H54 (cell line): Measurements from ENCODE around the gene DUSP28.
"Not testable (repeated sequence)": the region's sequence is repeated elsewhere in the genome, so short reads cannot be mapped to it uniquely, and the experiment has no call there.

Experiments
- DNase-seq: peaks from one replicate; pipeline ENCODE4 v3.0.0; 2011; ENCODE audit warnings: low spot score, mixed read lengths; ENCODE audit not compliant: insufficient read length
- FAIRE-seq: peaks from 3 replicates; lab custom pipeline; 2011; peaks lifted over from hg19 to GRCh38; lab: Jason Lieb, UNC
- POLR2A ChIP-seq: IDR thresholded peaks from 2 replicates; pipeline ENCODE4 v1.6.1; 2011; ENCODE audit warnings: low read depth, mild to moderate bottlenecking, low read length

Gene DUSP28

DNA sequence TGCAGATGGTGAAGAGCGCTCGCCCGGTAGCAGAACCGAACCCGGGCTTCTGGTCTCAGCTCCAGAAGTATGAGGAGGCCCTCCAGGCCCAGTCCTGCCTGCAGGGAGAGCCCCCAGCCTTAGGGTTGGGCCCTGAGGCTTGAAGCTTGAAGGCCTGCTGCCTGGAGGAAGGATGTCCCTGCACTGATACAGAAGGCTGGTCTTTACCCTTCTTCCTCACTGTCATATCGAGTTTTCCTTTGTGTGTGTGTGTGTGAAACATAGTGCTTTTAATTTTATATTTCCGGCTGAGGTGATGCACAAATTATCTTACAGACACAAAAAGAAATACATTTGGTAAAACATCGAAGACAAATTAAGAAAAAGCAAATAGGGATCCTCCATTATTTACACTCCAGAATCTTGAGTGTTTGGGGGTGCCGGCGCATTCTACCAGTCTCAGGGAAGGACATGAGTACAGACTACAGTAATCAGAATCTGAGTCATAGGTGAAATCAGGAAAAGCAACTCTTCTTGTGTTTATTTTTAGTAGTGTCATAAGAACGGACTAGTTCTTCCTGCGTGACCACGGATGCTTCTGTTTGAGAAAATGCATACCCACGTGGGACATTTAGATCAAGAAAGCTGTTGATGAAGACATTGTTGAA is 1.3 kb downstream of the DUSP28 start:
- no peak for TF ChIP-seq POLR2A
- FAIRE-seq = no peak
- DNase-seq = no peak

DNA sequence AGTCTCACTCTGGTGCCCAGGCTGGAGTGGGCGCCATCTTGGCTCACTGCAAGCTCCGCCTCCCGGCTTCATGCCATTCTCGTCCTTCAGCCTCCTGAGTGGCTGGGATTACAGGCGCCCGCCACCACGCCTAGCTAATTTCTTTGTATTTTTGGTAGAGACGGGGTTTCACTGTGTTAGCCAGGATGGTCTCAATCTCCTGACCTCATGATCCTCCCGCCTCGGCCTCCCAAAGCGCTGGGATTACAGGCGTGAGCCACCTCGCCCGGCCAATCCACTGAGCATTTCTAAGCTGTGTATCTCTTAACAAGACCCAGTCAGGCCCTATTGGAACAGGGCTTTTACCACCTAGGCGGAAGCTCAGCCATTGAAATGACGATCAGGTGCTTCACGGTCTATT is 3.1 kb downstream of the DUSP28 start:
- not testable (repeated sequence) for FAIRE-seq

GRCh38 chr2:240563951-240564560 is 3.9 kb downstream of the DUSP28 start:
- FAIRE-seq = no peak
- no peak for TF ChIP-seq POLR2A
- no peak for DNase-seq

More for the DNA sequence above, 3.1 kb downstream of the DUSP28 start:
- not testable (repeated sequence) for DNase-seq

DNA sequence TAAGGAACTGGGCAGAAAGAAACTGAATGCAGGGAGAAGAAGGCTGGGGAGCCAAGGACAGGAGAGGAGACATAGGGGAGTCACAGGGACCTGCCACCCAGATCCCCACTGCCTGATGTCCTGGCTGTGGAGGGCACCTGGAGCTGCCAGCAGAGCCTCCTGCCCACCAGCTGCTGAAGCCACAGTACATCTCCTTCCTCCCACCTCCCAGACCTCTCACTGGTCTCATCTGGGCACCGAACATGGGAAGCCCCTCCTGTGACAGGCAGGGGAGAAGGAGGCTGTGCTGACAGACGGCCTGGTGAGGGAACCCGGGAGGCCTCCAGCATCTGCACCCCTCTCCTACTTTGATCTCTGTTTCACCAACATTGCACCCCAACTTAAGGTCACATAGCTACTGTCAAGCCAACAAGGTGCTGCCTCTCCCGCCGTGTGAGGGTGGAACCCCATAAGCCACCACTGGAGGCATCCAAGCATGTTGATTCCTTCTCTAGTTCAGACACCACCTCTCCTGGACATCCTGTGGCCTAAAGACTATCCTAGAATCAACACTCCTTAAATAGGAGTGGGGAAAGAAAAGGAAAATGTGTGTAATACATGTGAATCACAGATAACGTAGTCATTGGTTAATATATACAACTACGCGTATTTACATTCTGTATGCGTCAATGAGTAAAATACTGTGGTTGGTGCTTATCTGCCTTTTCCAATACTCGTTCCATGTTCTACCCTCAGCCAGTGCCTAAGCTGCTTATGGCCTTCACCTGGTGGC is 4.6 kb downstream of the DUSP28 start:
- DNase-seq (no peak), FAIRE-seq (no peak)
- TF ChIP-seq POLR2A = no peak

GRCh38 chr2:240565333-240566202 is 5.4 kb downstream of the DUSP28 start:
- DNase-seq = peak; percentile 80
- 0 out of 2 replicates have a peak, but pooled peaks have one; percentile 27 for TF ChIP-seq POLR2A
- no peak for FAIRE-seq

DNA sequence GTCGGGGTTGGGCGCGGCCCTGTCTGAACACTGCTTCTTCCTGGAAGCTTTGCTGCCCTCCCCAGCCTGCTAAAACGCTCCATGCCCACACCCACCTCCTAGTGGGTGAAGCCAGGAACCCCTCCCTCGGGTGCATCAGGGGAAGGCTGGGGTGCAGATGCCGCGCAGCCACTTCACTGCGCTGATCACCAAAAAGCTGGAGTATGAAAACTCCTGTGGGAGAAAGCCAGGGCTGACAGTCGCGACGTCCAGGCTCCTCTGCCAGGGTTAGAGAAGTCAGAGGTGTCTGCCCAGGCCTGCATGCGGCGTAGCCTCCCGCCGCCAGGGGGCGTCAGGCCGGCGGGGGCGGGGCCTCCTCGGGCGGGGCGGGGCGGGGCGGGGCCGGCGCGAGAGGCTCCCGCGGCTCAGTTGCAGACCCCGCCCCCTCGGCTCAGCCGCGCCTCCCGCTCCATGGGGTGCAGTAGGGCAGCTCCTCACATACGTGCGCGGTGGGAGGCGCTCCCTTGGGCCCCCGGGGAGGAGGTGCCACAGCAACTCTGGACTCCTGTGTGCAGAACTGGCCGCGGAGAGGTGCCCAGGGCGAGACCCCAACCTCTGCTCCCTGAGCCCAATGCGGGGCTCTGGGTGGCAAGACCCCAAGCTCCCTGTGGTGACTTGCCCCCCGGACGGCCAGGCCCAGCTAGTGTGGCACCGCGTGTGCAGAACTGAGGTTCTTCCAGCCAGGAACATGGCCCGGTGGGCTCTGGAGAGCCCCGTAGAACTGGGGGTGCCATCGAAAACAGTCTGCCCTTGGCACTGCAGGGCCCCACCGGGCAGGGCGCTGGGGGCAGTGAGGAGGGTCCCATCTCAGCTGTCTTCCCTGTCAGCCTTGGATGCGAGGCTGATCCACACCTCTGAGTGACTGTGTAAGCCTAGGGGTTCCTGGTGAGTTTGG is 6.3 kb downstream of the DUSP28 start:
- FAIRE-seq (no peak), DNase-seq (peak; percentile 88)
- TF ChIP-seq POLR2A = no peak

GRCh38 chr2:240567137-240567871 is 7.1 kb downstream of the DUSP28 start:
- FAIRE-seq (no peak), DNase-seq (no peak)
- no peak for TF ChIP-seq POLR2A

DNA sequence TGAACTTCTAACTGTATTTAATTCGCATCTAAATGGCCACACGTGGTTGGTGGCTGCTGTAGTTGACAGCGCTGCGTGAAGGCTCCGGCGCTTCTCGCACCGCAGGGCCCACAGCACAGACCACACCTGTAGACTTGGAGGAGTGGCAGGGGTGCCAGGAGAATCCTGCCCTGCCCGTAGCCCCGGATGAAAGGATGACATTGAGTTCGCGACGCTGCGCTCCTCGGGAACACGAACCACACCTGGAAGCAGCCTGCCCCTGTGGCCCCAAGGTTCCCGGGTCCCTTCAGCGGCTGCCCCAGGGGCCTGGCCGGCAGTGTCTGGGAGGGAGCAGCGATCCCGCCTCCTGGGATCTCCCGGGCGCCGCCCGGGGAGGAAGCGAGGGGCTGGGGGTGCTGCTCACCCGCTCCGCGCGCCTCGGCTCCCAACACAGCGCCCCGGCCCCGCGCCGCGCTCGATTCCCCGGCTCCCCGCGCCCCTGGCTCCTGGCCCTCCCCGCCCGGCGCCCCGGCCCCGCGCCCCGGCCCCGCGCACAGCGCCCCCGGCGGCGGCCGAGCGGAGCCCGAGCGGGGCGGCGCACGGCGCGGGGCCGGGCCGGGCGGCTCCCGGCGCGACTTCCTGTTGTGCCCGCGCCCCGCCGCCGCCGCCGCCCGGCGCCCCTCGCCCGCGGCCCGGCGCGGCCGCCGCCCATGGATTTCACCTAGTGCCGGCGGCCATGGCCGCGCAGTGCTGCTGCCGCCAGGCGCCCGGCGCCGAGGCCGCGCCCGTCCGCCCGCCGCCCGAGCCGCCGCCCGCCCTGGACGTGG is 7.9 kb downstream of the DUSP28 start, which contains the start of gene RNPEPL1:
TSS of gene RNPEPL1 (plus strand) at position 613 of the 806 bp plus-strand sequence. CDS start at position 716, 103 bp downstream.
- TF ChIP-seq POLR2A = no peak
- DNase-seq (no peak), FAIRE-seq (no peak)

DNA sequence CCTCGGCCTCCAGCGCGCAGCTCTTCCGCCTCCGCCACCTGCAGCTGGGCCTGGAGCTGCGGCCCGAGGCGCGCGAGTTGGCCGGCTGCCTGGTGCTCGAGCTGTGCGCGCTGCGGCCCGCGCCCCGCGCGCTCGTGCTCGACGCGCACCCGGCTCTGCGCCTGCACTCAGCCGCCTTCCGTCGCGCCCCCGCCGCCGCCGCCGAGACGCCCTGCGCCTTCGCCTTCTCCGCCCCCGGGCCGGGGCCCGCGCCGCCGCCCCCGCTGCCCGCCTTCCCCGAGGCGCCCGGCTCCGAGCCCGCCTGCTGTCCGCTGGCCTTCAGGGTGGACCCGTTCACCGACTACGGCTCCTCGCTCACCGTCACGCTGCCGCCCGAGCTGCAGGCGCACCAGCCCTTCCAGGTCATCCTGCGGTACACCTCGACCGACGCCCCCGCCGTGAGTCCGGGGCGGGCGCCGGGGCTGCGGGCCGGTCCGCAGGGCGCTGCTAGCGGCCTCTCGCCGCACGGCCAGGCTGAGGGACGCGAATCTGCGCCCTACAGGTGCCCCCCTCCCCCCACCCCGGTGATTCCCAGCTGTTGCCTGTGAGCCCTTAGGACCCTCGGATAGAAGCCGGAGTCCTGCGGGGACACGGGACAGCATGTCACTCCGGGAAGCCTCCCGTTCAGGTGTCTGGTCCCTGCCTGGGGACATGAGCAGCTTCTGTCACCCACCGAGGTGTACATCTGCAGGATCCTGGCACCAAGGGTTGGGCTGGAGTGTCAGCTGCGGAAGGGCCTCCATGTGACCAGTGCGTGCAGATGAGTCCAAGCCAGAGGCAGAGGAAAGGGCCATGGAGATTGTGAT is 8.7 kb downstream of the DUSP28 start:
- no peak for FAIRE-seq
- TF ChIP-seq POLR2A = peak; percentile 43; the same call in 1 of the 2 replicates
- peak; percentile 65 for DNase-seq

DNA sequence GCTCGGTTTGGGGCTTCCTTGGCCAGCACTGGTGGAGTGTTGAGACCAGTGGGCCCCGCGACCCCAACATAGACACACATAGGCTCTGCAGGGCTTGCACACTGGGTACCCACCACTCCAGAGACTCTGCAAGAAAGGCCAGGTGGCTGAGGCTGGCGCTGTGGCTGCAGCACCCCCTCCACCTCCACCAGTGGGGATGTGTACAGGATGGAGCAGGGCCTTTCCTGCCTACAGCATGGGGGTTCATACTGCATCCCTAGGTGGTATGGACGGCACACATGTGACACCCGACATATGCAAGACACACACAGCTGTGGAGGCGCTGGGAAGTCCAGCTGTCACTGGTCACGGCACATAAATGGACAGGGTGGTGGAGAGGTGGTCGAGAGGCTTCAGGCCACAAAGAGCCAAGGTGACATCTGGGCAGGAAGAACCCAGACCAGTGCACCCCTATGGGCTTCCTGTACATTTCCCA is 9.4 kb downstream of the DUSP28 start:
- no peak for TF ChIP-seq POLR2A
- DNase-seq = no peak
- FAIRE-seq = no peak
